CD4-positive, alpha-beta T cell (primary cell): Measurements from ENCODE around the gene KIF26B. TPM values are rescaled to one million over a fixed set of nuclear protein-coding genes. Genes with fewer than 3 reads are reported as not detected.

Experiments used
- ATAC-seq: fragments of 200-7000 bp; cut with Tn5 transposase; one replicate; pipeline ENCODE4 v1.10.0; 2022; ENCODE audit warnings: mild to moderate bottlenecking; ENCODE audit not compliant: poor library complexity
- CTCF ChIA-PET: fragments of 350-600 bp; sonication (Branson Sonifier 250); formaldehyde crosslinking; loops from one replicate; lab custom pipeline; 2021; ENCODE audit warnings: antibody characterized with exemption, inconsistent platforms; lab: Charles Lee
- POLR2A ChIA-PET: fragments of 350-600 bp; sonication (Branson Sonifier 250); formaldehyde crosslinking; loops from one replicate; lab custom pipeline; 2021; ENCODE audit warnings: antibody characterized with exemption, inconsistent platforms; lab: Charles Lee
- DNase-seq, 14 experiments: peaks; one replicate each; pipeline ENCODE4 v3.0.0-alpha.2; 2013 to 2020; ENCODE audit warnings: mixed read lengths in 2 of 14
- H3K27ac ChIP-seq, 2 donors: one replicate each; pipeline versions ENCODE4 v1.5.1 to v1.7.0; 2013; ENCODE audit warnings: low read length in 2 of 2, low read depth in 1 of 2, mild to moderate bottlenecking in 1 of 2
- H3K27me3 ChIP-seq, 2 experiments: 1 replicate in 1 of 2; 2 replicates in 1 of 2; pipeline versions ENCODE4 v1.6.1 to v1.7.0; 2013; ENCODE audit warnings: low read length in 2 of 2, control low read depth in 1 of 2, mild to moderate bottlenecking in 1 of 2, moderate library complexity in 1 of 2; ENCODE audit not compliant: insufficient read depth in 2 of 2, control insufficient read depth in 1 of 2
- H3K36me3 ChIP-seq: one replicate; pipeline ENCODE4 v1.6.1; 2013; ENCODE audit warnings: low read length, control low read depth; ENCODE audit not compliant: insufficient read depth
- H3K4me1 ChIP-seq: one replicate; pipeline ENCODE4 v1.6.1; 2013; ENCODE audit warnings: low read length, control low read depth; ENCODE audit not compliant: insufficient read depth
- H3K4me3 ChIP-seq: one replicate; pipeline ENCODE4 v1.5.1; 2013; ENCODE audit warnings: mild to moderate bottlenecking, low read length, moderate library complexity
- H3K9me3 ChIP-seq, 2 experiments: 1 replicate in 1 of 2; 2 replicates in 1 of 2; pipeline versions ENCODE4 v1.6.1 to v1.7.0; 2013; ENCODE audit warnings: low read length in 2 of 2, mild to moderate bottlenecking in 2 of 2, control low read depth in 1 of 2, moderate library complexity in 1 of 2; ENCODE audit not compliant: control insufficient read depth in 1 of 2, insufficient read depth in 1 of 2
- H3K27ac Mint-ChIP-seq: one replicate; pipeline ENCODE4 v1.8.0; 2020; ENCODE audit warnings: mixed read lengths
- H3K27me3 Mint-ChIP-seq: one replicate; pipeline ENCODE4 v1.8.0; 2021; ENCODE audit warnings: mixed read lengths
- H3K36me3 Mint-ChIP-seq: one replicate; pipeline ENCODE4 v1.8.0; 2021; ENCODE audit warnings: low read depth, mixed read lengths
- H3K4me1 Mint-ChIP-seq: one replicate; pipeline ENCODE4 v1.8.0; 2021; ENCODE audit warnings: low read depth, mixed read lengths
- H3K4me3 Mint-ChIP-seq: one replicate; pipeline ENCODE4 v1.8.0; 2020; ENCODE audit warnings: mild to moderate bottlenecking, mixed read lengths
- H3K9me3 Mint-ChIP-seq: one replicate; pipeline ENCODE4 v1.8.0; 2020; ENCODE audit warnings: mixed read lengths
- CTCF ChIP-seq: fragments of 200-600 bp; IDR thresholded peaks from one replicate; pipeline ENCODE4 v1.8.0; 2022; ENCODE audit warnings: antibody characterized with exemption, mild to moderate bottlenecking
- intact Hi-C, 2 experiments: fragments of 100-400 bp; cut with DNase I in 1 of 2; cut with micrococcal nuclease in 1 of 2; formaldehyde crosslinking; loops; one replicate each; pipeline versions ENCODE4 v1.15.1 to v1.9.0; 2023 to 2025; cut with DNase I, micrococcal nuclease
- total RNA-seq, 174 experiments: library from RNA in 2 of 174; stranded (reverse) in 2 of 174; gene quantifications; one replicate each; pipeline ENCODE4 v1.2.3 and lab custom pipeline; 2021 to 2026

KIF26B gene
- total RNA-seq, 2 experiments from 2014 or later: 0.03 TPM; not detected in 1

DNA sequence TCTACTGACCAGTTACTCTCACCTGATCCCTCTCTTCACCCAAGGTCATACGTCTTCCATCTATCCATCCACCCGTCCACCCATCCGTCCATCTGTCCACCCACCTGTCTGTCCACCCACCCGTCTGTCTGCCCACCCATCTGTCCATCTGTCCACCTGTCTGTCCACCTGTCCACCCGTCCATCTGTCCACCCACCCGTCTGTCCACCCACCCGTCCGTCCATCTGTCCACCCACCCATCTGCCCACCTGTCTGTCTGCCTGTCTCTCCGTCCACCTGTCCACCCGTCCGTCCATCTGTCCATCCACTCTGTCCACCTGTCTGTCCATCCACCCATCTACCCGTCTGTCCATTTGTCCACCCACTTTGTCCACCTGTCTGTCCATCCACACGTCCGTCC lies 11.8 kb upstream of the KIF26B start:
- POLR2A ChIA-PET: no interaction called here
- H3K4me3 Mint-ChIP-seq: no peak overlapping the region

DNA sequence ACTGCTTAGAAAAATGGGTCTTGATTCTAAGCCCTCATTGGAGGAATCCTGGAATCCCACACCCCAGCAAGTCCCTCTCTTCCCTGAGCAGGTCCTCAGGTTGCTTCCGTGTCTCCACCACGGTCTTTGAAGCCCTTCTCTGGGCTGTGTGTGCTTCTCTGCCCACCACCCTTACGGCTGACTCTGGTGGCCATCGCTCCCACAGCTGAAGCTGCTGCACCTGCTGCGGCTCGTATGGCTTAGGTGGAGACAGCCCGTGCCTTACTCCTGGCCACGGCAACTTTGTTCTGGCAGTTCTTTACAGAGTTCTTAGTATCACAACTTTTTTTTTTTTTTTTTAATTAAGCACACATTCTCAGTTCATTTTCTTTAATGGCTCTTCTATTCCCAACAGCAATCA lies 10.9 kb upstream of the KIF26B start:
- CTCF ChIA-PET: no interaction called here
- Mint-ChIP-seq H3K9me3 (no peaks in the 10 kb centered on the region), H3K27ac (no peak overlapping the region), H3K27me3 (peaks cover 22% of the 10 kb centered on the region), H3K4me1 (no peaks in the 10 kb centered on the region), H3K36me3 (no peaks in the 10 kb centered on the region), H3K4me3 (no peak overlapping the region)
- H3K27ac ChIP-seq: no peak overlapping the region
- H3K27me3 ChIP-seq: peaks cover 5 to 6% of the 10 kb centered on the region in 2 experiments
- no peak for TF ChIP-seq CTCF
- no peak for DNase-seq
- H3K4me1 ChIP-seq: no peaks in the 10 kb centered on the region
- H3K9me3 ChIP-seq: peaks cover 0 to 9% of the 10 kb centered on the region in 2 experiments
- POLR2A ChIA-PET: no interaction called here
- no peaks in the 10 kb centered on the region for H3K36me3 ChIP-seq
- no peak overlapping the region for H3K4me3 ChIP-seq
- no peak for ATAC-seq
- intact Hi-C loops: no loop called here

More for the DNA sequence above, 11.8 kb upstream of the KIF26B start:
- Mint-ChIP-seq H3K27me3 (peaks cover 23% of the 10 kb centered on the region), H3K4me1 (no peaks in the 10 kb centered on the region), H3K9me3 (no peaks in the 10 kb centered on the region), H3K36me3 (no peaks in the 10 kb centered on the region), H3K27ac (no peak overlapping the region)
- CTCF ChIA-PET: no interaction called here
- Histone ChIP-seq H3K4me3 (no peak overlapping the region), H3K36me3 (no peaks in the 10 kb centered on the region), H3K27me3 (peaks cover 0 to 5% of the 10 kb centered on the region in 2 experiments), H3K9me3 (peaks cover 0 to 9% of the 10 kb centered on the region in 2 experiments), H3K4me1 (no peaks in the 10 kb centered on the region), H3K27ac (no peak overlapping the region)
- ATAC-seq (no peak), DNase-seq (no peak)
- intact Hi-C loops: no loop called here
- no peak for TF ChIP-seq CTCF

DNA sequence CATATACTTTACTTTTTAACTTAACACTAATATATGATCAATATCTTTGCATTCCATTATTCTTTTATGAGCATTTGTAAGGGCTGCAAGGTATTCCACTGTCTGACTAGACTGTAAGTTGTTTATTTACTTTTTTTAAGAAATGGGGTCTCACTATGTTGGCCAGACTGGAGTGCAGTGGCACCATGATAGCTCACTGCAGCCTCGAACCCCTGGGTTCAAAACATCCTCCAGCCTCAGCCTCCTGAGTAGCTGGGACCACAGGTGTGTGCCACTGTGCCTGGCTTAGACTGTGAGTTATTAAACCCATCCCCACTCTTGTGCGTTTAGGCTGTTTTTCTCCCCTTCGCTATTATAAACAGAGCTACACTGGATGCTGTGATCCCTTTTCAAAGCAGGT lies 6.7 kb upstream of the KIF26B start:
- Histone ChIP-seq H3K9me3 (peaks cover 0 to 5% of the 10 kb centered on the region in 2 experiments), H3K4me3 (no peak overlapping the region), H3K36me3 (no peaks in the 10 kb centered on the region), H3K4me1 (peaks cover 2% of the 10 kb centered on the region), H3K27me3 (peaks cover 21 to 34% of the 10 kb centered on the region in 2 experiments), H3K27ac (no peak overlapping the region)
- ChIA-PET CTCF (no interaction called here), POLR2A (no interaction called here)
- no peak for TF ChIP-seq CTCF
- intact Hi-C loops: no loop called here
- Mint-ChIP-seq H3K4me1 (peaks cover 8% of the 10 kb centered on the region), H3K27ac (no peak overlapping the region), H3K4me3 (no peak overlapping the region), H3K36me3 (no peaks in the 10 kb centered on the region), H3K27me3 (peaks cover 55% of the 10 kb centered on the region), H3K9me3 (no peaks in the 10 kb centered on the region)
- ATAC-seq (no peak), DNase-seq (no peak)
